Activated naive CD8-positive, alpha-beta T cell treated with anti-CD3 and anti-CD28 coated beads, Interleukin-2, amount 50 U/mL, for 24 hours (primary cell): ENCODE data around the gene SLC22A1.
A peak's percentile ranks its signal among the peaks of the same experiment; 100 is the strongest.

ENCODE experiments used
- ATAC-seq: fragments of 150-1000 bp; cut with Tn5 transposase; one replicate; pipeline ENCODE4 v1.10.0; 2021
- DNase-seq: peaks from one replicate; pipeline ENCODE4 v3.0.0; 2021
- H3K27ac Mint-ChIP-seq: one replicate; pipeline ENCODE4 v1.8.0; 2021; ENCODE audit warnings: mild to moderate bottlenecking, mixed read lengths
- H3K27me3 Mint-ChIP-seq: one replicate; pipeline ENCODE4 v1.8.0; 2021; ENCODE audit warnings: mixed read lengths
- H3K36me3 Mint-ChIP-seq: one replicate; pipeline ENCODE4 v1.8.0; 2021; ENCODE audit warnings: low read depth, mixed read lengths
- H3K4me1 Mint-ChIP-seq: one replicate; pipeline ENCODE4 v1.8.0; 2021; ENCODE audit warnings: mixed read lengths
- H3K4me3 Mint-ChIP-seq: one replicate; pipeline ENCODE4 v1.8.0; 2021; ENCODE audit warnings: mild to moderate bottlenecking, moderate library complexity, mixed read lengths
- H3K9me3 Mint-ChIP-seq: one replicate; pipeline ENCODE4 v1.8.0; 2021; ENCODE audit warnings: mixed read lengths

The SLC22A1 gene

DNA sequence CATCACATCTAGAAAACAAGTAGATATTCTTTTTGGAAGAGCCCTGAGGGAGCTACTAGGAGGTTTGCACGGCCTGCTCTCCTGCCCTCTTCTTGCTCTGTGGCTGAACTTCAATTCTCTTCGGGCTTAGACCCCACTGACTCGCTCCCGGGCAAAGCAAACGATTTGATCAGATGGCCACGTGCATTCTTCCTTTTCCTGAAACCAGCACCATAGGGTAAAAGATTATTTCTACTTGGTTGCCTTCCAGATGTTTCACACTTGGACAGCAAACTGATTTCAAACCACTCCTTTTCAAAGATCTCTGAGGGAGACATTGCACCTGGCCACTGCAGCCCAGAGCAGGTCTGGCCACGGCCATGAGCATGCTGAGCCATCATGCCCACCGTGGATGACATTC is at the start of gene SLC22A1:
SLC22A1 (plus strand) TSS at position 258 of the 400 bp plus-strand sequence; CDS start at position 379, 121 bp downstream.
- Mint-ChIP-seq H3K9me3 (no peaks in the 10 kb centered on the region), H3K4me1 (no peaks in the 10 kb centered on the region), H3K36me3 (peaks cover 5% of the 10 kb centered on the region), H3K4me3 (no peak within 1 kb of the TSS), H3K27me3 (no peaks in the 10 kb centered on the region), H3K27ac (no peak within 1 kb of the TSS)
- no peak for ATAC-seq
- DNase-seq, result no peak

- H3K36me3 Mint-ChIP-seq, result peaks cover 82% of the 10 kb centered on the region
- no peak overlapping the region for H3K27ac Mint-ChIP-seq
- H3K4me3 Mint-ChIP-seq, result no peak overlapping the region
- H3K9me3 Mint-ChIP-seq, result no peaks in the 10 kb centered on the region
- DNase-seq (no peak), ATAC-seq (no peak)
- H3K4me1 Mint-ChIP-seq, result peaks cover 23% of the 10 kb centered on the region
- no peaks in the 10 kb centered on the region for H3K27me3 Mint-ChIP-seq
Measured at GRCh38 chr6:160073272-160073671, 48.3 kb upstream of the SLC22A1 start.

DNA sequence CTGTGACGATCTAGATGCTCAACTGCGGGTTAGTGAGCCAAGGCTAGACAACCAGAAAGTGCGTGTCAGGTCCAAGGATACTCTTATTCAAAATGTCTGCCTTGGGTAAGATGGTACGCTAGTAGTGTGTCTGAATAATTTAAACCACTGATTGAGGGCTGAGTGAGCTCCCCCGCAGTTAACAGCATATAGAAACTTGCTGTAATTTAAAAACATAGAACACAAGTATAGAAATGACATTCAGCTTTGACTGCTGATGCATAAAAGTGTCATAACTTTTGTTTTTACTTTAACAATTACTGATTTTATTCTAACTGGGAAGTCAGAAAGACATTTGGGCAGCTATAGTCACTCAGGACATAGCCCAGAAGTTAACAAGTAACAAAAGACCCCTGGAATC is 45.6 kb upstream of the SLC22A1 start:
- no peak for DNase-seq
- Mint-ChIP-seq H3K4me3 (no peak overlapping the region), H3K27ac (no peak overlapping the region), H3K36me3 (peaks cover 77% of the 10 kb centered on the region), H3K4me1 (no peaks in the 10 kb centered on the region), H3K27me3 (no peaks in the 10 kb centered on the region), H3K9me3 (no peaks in the 10 kb centered on the region)
- no peak for ATAC-seq

DNA sequence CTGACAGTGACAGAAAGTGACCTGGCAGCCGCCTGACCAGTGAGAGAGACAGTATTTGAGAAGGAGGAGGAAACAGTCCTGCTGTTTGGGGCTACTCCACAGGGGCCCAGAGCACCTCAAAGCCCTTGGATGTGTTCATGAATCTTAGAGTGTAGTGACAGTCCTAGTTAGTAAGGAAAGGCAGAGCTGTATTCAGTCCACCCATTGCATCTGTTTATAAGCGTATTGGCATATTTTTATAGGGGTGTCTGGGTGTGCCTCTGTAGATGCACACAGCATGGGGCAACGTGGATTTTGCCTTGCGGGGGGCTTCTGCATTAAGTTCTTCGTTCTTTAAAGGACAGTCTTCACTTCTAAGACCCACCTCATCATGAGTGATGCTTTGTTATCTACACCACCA is 44.6 kb upstream of the SLC22A1 start:
- Mint-ChIP-seq H3K4me3 (no peak overlapping the region), H3K27ac (peak overlapping the region; percentile 66), H3K36me3 (peaks cover 78% of the 10 kb centered on the region), H3K9me3 (no peaks in the 10 kb centered on the region), H3K4me1 (no peaks in the 10 kb centered on the region), H3K27me3 (no peaks in the 10 kb centered on the region)
- no peak for DNase-seq
- no peak for ATAC-seq

DNA sequence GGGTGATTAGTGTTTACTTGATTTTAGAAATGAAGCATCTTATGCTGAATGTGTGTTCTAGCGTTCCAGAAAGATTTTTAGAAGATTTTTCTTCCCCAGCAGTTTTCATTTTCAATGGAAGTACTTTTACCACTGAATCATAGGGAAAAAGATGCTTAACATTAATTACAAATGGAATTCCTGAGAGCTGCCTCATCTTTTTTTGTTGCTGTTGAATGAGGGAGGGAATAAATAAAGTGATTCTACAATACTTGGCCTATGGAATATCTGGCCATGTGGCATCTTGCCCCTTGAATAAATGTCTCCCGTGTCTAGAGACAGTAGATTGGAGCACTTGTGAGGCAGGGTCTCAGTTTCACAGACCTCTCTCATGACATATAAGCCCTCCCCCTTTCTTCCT is 44.1 kb upstream of the SLC22A1 start:
- H3K36me3 Mint-ChIP-seq, result peaks cover 75% of the 10 kb centered on the region
- no peak for ATAC-seq
- H3K4me3 Mint-ChIP-seq, result no peak overlapping the region
- H3K4me1 Mint-ChIP-seq, result no peaks in the 10 kb centered on the region
- no peaks in the 10 kb centered on the region for H3K9me3 Mint-ChIP-seq
- H3K27ac Mint-ChIP-seq, result peak overlapping the region; percentile 66
- H3K27me3 Mint-ChIP-seq, result no peaks in the 10 kb centered on the region
- DNase-seq, result no peak

- Mint-ChIP-seq H3K4me1 (peaks cover 5% of the 10 kb centered on the region), H3K27me3 (no peaks in the 10 kb centered on the region), H3K36me3 (peaks cover 74% of the 10 kb centered on the region)
Measured at GRCh38 chr6:160078883-160079685, 42.5 kb upstream of the SLC22A1 start.

DNA sequence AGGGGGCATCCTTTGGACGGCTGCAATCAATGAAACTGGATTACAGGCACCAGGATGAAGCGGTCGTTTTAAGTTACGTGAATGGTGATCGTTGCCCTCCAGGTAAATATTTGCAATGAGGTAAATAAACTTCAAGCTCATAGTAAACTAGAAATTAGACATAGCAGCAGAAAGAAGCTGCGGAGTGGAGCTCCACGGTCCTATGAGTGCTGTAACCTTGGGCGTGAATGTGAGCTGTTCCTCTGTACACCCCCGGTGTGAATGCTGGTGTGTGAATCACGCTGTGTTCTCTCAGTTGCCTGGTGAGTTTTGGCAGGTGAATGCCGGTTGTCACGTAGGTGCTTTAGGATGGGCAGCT is 42.0 kb upstream of the SLC22A1 start:
- DNase-seq, result no peak
- no peak for ATAC-seq
- H3K27ac Mint-ChIP-seq, result no peak overlapping the region
- H3K9me3 Mint-ChIP-seq, result no peaks in the 10 kb centered on the region
- no peak overlapping the region for H3K4me3 Mint-ChIP-seq
- H3K4me1 Mint-ChIP-seq, result peaks cover 5% of the 10 kb centered on the region
- H3K27me3 Mint-ChIP-seq, result no peaks in the 10 kb centered on the region
- peaks cover 74% of the 10 kb centered on the region for H3K36me3 Mint-ChIP-seq

More at GRCh38 chr6:160078883-160079685, 42.5 kb upstream of the SLC22A1 start:
- H3K4me3 Mint-ChIP-seq, result no peak overlapping the region
- DNase-seq (no peak), ATAC-seq (no peak)
- H3K27ac Mint-ChIP-seq, result no peak overlapping the region
- H3K9me3 Mint-ChIP-seq, result no peaks in the 10 kb centered on the region

GRCh38 chr6:160080097-160080496 is 41.5 kb upstream of the SLC22A1 start:
- Mint-ChIP-seq H3K4me1 (peaks cover 8% of the 10 kb centered on the region), H3K9me3 (no peaks in the 10 kb centered on the region), H3K4me3 (no peak overlapping the region), H3K27ac (no peak overlapping the region), H3K36me3 (peaks cover 74% of the 10 kb centered on the region), H3K27me3 (no peaks in the 10 kb centered on the region)
- no peak for ATAC-seq
- DNase-seq, result no peak

DNA sequence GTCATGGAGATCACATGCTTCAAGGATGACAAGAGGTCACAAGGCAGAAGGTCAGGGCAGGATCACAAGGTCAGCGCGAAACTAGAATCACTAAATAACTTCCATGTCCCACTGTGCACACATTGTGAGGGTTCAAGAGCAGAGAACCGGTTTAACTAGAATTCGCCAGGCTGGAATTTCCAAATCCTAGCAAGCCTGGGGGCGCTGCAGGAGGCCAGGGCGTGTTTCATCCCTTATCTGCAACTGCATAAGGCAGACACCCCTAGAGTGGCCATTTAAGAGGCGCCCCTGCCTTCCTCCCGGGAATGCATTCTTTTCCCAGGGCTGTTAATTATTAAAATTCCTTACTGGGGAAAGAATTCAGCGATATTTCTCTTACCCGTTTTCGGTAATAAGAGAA is 40.2 kb upstream of the SLC22A1 start:
- peaks cover 19% of the 10 kb centered on the region for H3K4me1 Mint-ChIP-seq
- H3K9me3 Mint-ChIP-seq, result no peaks in the 10 kb centered on the region
- no peak overlapping the region for H3K4me3 Mint-ChIP-seq
- peaks cover 78% of the 10 kb centered on the region for H3K36me3 Mint-ChIP-seq
- H3K27me3 Mint-ChIP-seq, result no peaks in the 10 kb centered on the region
- DNase-seq, result no peak
- ATAC-seq, result no peak
- H3K27ac Mint-ChIP-seq, result peak overlapping the region; percentile 42

DNA sequence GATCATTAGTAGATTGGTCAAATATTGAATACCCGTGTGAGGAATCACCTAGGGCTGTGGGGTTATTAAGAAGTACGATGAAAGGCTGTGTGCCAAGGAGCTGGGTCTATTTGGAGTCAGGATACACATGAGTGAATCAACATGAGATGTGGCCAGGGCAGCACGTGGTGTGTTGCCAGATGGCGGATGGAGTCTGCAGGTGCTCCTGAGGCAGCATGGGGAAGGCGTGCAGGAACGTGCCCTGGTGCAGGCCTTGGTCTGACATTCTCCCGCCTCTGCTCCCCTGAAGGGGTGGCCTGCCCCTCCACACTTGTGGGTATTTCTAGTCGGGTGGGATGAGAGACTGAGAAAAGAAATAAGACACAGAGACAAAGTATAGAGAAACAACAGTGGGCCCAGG is 39.0 kb upstream of the SLC22A1 start:
- Mint-ChIP-seq H3K9me3 (no peaks in the 10 kb centered on the region), H3K4me3 (peak overlapping the region; percentile 9), H3K27ac (no peak overlapping the region), H3K27me3 (no peaks in the 10 kb centered on the region), H3K4me1 (peaks cover 27% of the 10 kb centered on the region), H3K36me3 (peaks cover 72% of the 10 kb centered on the region)
- no peak for DNase-seq
- no peak for ATAC-seq

DNA sequence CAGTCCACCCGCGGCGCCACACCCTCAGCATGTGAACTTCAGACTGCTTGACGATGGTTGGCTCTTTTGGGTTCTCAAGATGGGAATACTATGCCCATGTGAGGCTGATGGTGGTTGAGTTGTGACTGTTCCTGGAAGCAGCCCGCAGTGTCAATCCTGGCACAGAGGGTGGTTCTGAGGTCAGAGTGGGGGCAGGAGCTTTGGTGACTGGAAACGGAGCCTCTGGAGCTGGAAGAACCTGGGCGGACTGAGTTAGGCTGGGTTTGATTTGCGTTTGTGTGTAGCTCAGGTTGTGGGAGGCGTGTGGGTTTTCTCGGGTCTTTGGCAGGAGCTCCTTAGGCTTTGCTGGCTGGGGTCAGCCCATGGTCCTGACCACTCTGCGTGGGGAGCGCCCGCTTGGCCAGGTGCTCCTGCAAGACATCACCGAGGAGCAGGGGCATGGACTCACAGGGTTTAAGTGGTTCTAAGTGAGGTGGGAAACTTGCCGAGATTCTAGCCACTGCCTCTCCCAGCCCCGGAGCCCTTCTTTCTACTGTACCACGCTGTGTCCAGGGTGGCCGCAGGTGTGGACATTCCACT is 37.3 kb upstream of the SLC22A1 start:
- Mint-ChIP-seq H3K4me3 (no peak overlapping the region), H3K9me3 (no peaks in the 10 kb centered on the region), H3K4me1 (peaks cover 29% of the 10 kb centered on the region), H3K27ac (peak overlapping the region; percentile 39), H3K27me3 (no peaks in the 10 kb centered on the region), H3K36me3 (peaks cover 77% of the 10 kb centered on the region)
- DNase-seq (no peak), ATAC-seq (no peak)

GRCh38 chr6:160085226-160085625 is 36.4 kb upstream of the SLC22A1 start:
- no peak overlapping the region for H3K4me3 Mint-ChIP-seq
- DNase-seq (no peak), ATAC-seq (no peak)
- H3K27ac Mint-ChIP-seq, result no peak overlapping the region
- peaks cover 29% of the 10 kb centered on the region for H3K4me1 Mint-ChIP-seq
- no peaks in the 10 kb centered on the region for H3K27me3 Mint-ChIP-seq
- H3K36me3 Mint-ChIP-seq, result peaks cover 73% of the 10 kb centered on the region
- H3K9me3 Mint-ChIP-seq, result no peaks in the 10 kb centered on the region

DNA sequence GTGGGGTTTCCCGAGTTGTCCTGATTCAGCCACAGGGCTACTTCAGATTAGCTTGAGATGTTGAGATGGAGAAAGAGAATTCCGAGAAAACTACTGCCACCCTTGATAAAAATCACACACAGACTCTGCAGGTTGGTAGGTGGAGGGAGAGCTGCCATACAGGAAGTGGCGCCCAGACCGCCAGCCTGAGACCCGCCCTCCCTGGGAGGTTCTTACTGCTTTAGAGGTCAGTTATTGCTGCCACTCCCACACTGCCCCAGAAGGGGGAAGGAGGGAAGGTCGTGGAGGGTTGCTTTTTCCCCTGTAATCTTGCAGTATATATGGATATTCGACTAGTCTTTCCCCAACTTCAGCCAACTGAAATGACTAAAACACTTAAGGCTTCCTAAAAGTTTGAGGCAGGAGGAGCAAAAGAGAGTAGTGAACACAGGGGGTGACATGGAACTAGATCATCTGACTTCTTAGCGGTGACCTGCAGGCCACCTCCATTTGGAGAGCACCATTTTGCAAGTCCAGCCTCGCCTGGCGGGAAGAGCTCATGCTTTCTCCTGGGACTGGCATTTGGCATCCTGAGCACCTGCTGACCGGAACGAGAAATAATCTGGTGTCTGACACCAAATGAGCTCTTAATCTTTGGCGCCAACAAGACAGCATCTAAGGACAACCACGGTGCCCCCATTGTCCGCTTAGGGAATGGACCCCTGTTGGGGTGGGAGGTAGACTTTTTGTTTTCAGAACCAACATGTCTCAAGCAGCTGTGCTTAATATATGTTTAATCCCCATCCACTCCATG is 35.7 kb upstream of the SLC22A1 start:
- H3K36me3 Mint-ChIP-seq, result peaks cover 73% of the 10 kb centered on the region
- ATAC-seq, result no peak

GRCh38 chr6:160086754-160087153 is 34.9 kb upstream of the SLC22A1 start:
- Mint-ChIP-seq H3K36me3 (peaks cover 70% of the 10 kb centered on the region), H3K4me1 (peaks cover 29% of the 10 kb centered on the region), H3K4me3 (no peak overlapping the region), H3K9me3 (no peaks in the 10 kb centered on the region), H3K27me3 (no peaks in the 10 kb centered on the region), H3K27ac (no peak overlapping the region)
- DNase-seq (no peak), ATAC-seq (no peak)

More for the DNA sequence above, 35.7 kb upstream of the SLC22A1 start:
- no peaks in the 10 kb centered on the region for H3K27me3 Mint-ChIP-seq
- H3K27ac Mint-ChIP-seq, result no peak overlapping the region
- H3K9me3 Mint-ChIP-seq, result no peaks in the 10 kb centered on the region
- no peak for DNase-seq
- peaks cover 29% of the 10 kb centered on the region for H3K4me1 Mint-ChIP-seq
- no peak overlapping the region for H3K4me3 Mint-ChIP-seq
